ENCODE results near the gene SNTG2. TPM values are rescaled to one million over a fixed set of nuclear protein-coding genes. Genes with fewer than 3 reads are reported as not detected.

SNTG2 gene
- total RNA-seq, 4 donors from 2014 or later = 9.0 to 44.6 (median 30.8) TPM

DNA sequence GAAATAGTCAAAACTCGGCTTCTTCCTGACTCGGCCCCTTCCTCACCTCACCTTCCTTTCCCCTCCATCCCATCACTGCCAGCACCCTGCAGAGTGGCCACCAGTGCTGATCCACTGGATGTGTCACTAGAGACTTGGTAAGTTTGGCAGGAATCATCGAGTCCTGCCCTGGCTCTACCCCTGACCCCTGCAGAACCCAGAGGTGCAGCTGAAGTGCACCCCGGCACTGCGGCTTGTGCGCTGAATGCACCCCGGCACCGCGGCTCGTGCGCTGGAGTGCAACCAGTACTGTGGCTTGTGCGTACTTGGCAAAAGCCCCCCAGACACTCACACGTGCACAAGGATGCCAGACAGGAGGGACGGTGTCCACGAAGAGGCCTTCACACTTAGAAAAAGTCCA is 206.5 kb downstream of the SNTG2 start:
- peaks cover 0 to 10% (median 0%) of the 10 kb centered on the region in 4 donors for H3K4me1 ChIP-seq
- H3K4me3 ChIP-seq = no peak overlapping the region
- H3K36me3 ChIP-seq = no peaks in the 10 kb centered on the region
- H3K27me3 ChIP-seq = no peaks in the 10 kb centered on the region
- TF ChIP-seq, protein P1, sequence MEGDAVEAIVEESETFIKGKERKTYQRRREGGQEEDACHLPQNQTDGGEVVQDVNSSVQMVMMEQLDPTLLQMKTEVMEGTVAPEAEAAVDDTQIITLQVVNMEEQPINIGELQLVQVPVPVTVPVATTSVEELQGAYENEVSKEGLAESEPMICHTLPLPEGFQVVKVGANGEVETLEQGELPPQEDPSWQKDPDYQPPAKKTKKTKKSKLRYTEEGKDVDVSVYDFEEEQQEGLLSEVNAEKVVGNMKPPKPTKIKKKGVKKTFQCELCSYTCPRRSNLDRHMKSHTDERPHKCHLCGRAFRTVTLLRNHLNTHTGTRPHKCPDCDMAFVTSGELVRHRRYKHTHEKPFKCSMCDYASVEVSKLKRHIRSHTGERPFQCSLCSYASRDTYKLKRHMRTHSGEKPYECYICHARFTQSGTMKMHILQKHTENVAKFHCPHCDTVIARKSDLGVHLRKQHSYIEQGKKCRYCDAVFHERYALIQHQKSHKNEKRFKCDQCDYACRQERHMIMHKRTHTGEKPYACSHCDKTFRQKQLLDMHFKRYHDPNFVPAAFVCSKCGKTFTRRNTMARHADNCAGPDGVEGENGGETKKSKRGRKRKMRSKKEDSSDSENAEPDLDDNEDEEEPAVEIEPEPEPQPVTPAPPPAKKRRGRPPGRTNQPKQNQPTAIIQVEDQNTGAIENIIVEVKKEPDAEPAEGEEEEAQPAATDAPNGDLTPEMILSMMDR (IDR thresholded peaks at IDR 0.05) = no peak
- TF ChIP-seq POLR2A (IDR thresholded peaks at IDR 0.05) (no peak), EP300 (IDR thresholded peaks at IDR 0.05) (no peak)
- no peak for DNase-seq (ENCODE audit: low spot score in 2 of 2)
- no peaks in the 10 kb centered on the region for H3K9me3 ChIP-seq
- H3K27ac ChIP-seq = no peak overlapping the region
- WGBS, 2 donors = 86% methylated on average over 14 of the region's 15 CpGs

- H3K9me3 ChIP-seq = peaks cover 0 to 6% (median 0%) of the 10 kb centered on the region in 4 donors
- DNase-seq (ENCODE audit: low spot score in 2 of 2) = no peak
- H3K27ac ChIP-seq = no peak overlapping the region
- H3K4me3 ChIP-seq = no peak overlapping the region
- no peaks in the 10 kb centered on the region for H3K36me3 ChIP-seq
- peaks cover 0 to under 1% (median 0%) of the 10 kb centered on the region in 4 donors for H3K4me1 ChIP-seq
- H3K27me3 ChIP-seq = no peaks in the 10 kb centered on the region
- TF ChIP-seq EP300 (IDR thresholded peaks at IDR 0.05) (no peak), POLR2A (IDR thresholded peaks at IDR 0.05) (no peak)
- TF ChIP-seq, protein P1 (IDR thresholded peaks at IDR 0.05) = no peak
- 82 to 87% methylated on average over 9 of the region's 9 CpGs for WGBS, 2 donors
These were observed 208.4 kb downstream of the SNTG2 start for GRCh38 chr2:1159013-1159412.

DNA sequence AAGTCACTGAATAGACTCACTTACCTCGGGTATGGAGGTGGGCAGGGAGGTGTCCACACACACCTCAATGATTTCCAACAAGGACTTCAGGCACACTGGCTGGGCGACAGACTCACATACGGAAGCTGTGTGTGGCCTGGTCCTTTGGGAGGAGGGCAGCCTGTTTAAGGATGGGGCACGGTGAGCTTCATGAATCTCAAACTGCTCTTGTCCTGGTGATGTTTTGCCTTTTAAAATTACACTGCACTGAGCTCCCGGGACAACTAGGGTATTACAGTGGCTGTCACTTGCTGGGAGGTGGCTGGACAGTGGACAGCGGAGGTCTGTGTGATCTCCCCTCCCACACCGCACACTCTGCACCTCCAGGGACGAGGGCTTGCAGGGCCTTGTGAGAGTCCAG is 211.6 kb downstream of the SNTG2 start:
- DNase-seq (ENCODE audit: low spot score in 2 of 2) = no peak
- Histone ChIP-seq H3K9me3 (peaks cover 0 to 6% (median 0%) of the 10 kb centered on the region in 4 donors), H3K27ac (no peak overlapping the region), H3K36me3 (no peaks in the 10 kb centered on the region), H3K27me3 (no peaks in the 10 kb centered on the region), H3K4me1 (no peaks in the 10 kb centered on the region), H3K4me3 (no peak overlapping the region)
- 88 to 92% methylated on average over 8 of the region's 8 CpGs for WGBS, 2 donors
- TF ChIP-seq POLR2A (IDR thresholded peaks at IDR 0.05) (no peak), EP300 (IDR thresholded peaks at IDR 0.05) (no peak)
- TF ChIP-seq, protein P1 (IDR thresholded peaks at IDR 0.05) = no peak

GRCh38 chr2:1162768-1163584 is 212.3 kb downstream of the SNTG2 start:
- no peak for DNase-seq (ENCODE audit: low spot score in 2 of 2)
- TF ChIP-seq, protein P1 (IDR thresholded peaks at IDR 0.05) = no peak
- TF ChIP-seq EP300 (IDR thresholded peaks at IDR 0.05) (no peak), POLR2A (IDR thresholded peaks at IDR 0.05) (no peak)
- no peaks in the 10 kb centered on the region for H3K4me1 ChIP-seq
- H3K4me3 ChIP-seq = no peak overlapping the region
- 68 to 70% methylated on average over 12 of the region's 12 CpGs for WGBS, 2 donors
- peak overlapping the region in 1 of 4 donors; percentile 24 for H3K27ac ChIP-seq
- no peaks in the 10 kb centered on the region for H3K36me3 ChIP-seq
- peaks cover 0 to 6% (median 0%) of the 10 kb centered on the region in 4 donors for H3K9me3 ChIP-seq
- H3K27me3 ChIP-seq = no peaks in the 10 kb centered on the region

DNA sequence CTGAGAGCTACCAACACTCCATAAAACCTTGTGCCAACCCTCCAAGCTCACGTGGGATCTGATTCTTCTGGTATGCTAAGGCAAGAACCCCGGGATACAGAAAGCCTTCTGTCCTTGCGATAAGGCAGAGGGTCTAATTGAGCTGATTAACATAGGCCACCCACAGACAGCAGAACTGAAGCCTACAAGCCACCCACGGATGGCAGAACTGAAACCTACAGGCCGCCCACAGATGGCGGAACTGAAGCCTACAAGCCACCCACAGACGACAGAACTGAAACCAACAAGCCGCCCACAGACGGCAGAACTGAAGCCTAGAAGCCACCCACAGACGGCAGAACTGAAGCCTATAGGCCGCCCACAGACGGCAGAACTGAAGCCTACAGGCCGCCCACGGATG is 216.3 kb downstream of the SNTG2 start:
- DNase-seq (ENCODE audit: low spot score in 2 of 2) = no peak
- Histone ChIP-seq H3K9me3 (peaks cover 0 to 6% (median 0%) of the 10 kb centered on the region in 4 donors), H3K36me3 (no peaks in the 10 kb centered on the region), H3K27ac (no peak overlapping the region), H3K27me3 (no peaks in the 10 kb centered on the region), H3K4me3 (no peak overlapping the region), H3K4me1 (peaks cover 0 to 6% (median 0%) of the 10 kb centered on the region in 4 donors)
- WGBS, 2 donors = 86 to 91% methylated on average over 14 of the region's 14 CpGs
- TF ChIP-seq, protein P1 (IDR thresholded peaks at IDR 0.05) = no peak
- TF ChIP-seq EP300 (IDR thresholded peaks at IDR 0.05) (no peak), POLR2A (IDR thresholded peaks at IDR 0.05) (no peak)

Data from tibial nerve (tissue), 4 donors.